Activated CD4-positive, alpha-beta T cell treated with anti-CD3 and anti-CD28 coated beads, Interleukin-10, Interleukin-2, amounts not matched to agents 100 ng/mL and 50 ng/mL, durations not matched to agents 16 hours and 8 hours (primary cell): Measurements from ENCODE around the gene ADAMTS7.
"Not testable (repeated sequence)": the region's sequence is repeated elsewhere in the genome, so short reads cannot be mapped to it uniquely, and the experiment has no call there.

Experiments
- DNase-seq: peaks from one replicate; pipeline ENCODE4 v3.0.0-alpha.2; 2020

ADAMTS7 gene

GRCh38 chr15:78822514-78822913 is 11.2 kb upstream of the ADAMTS7 start:
- no peak for DNase-seq

- no peak for DNase-seq
These were observed 540 bp upstream of the ADAMTS7 start for GRCh38 chr15:78811825-78812183.

GRCh38 chr15:78810362-78811123 is 721 bp downstream of the ADAMTS7 start:
- DNase-seq = no peak

- DNase-seq = no peak
These were observed 1.3 kb downstream of the ADAMTS7 start for GRCh38 chr15:78810003-78810361.

GRCh38 chr15:78808550-78808949 is 2.7 kb downstream of the ADAMTS7 start:
- peak; percentile 64 for DNase-seq

GRCh38 chr15:78807359-78807758 is 3.9 kb downstream of the ADAMTS7 start:
- DNase-seq = no peak

GRCh38 chr15:78804391-78804792 is 6.9 kb downstream of the ADAMTS7 start:
- DNase-seq = no peak

GRCh38 chr15:78800806-78801205 is 10.5 kb downstream of the ADAMTS7 start:
- DNase-seq = no peak

- no peak for DNase-seq
These were observed 11.1 kb downstream of the ADAMTS7 start for GRCh38 chr15:78800189-78800588.

- DNase-seq = not testable (repeated sequence)
These were observed 12.2 kb downstream of the ADAMTS7 start for GRCh38 chr15:78799102-78799501.

- not testable (repeated sequence) for DNase-seq
These were observed 12.9 kb downstream of the ADAMTS7 start for GRCh38 chr15:78798355-78798754.

- no peak for DNase-seq
These were observed 13.3 kb downstream of the ADAMTS7 start for GRCh38 chr15:78797951-78798350.

- DNase-seq = no peak
These were observed 14.8 kb downstream of the ADAMTS7 start for GRCh38 chr15:78796510-78796909.

- DNase-seq = no peak
These were observed 16.2 kb downstream of the ADAMTS7 start for GRCh38 chr15:78795043-78795442.

- DNase-seq = not testable (repeated sequence)
These were observed 16.8 kb downstream of the ADAMTS7 start for GRCh38 chr15:78794446-78794845.

- no peak for DNase-seq
These were observed 19.9 kb downstream of the ADAMTS7 start for GRCh38 chr15:78791357-78791756.

- DNase-seq = peak; percentile 65
These were observed 21.2 kb downstream of the ADAMTS7 start for GRCh38 chr15:78790027-78790426.

- no peak for DNase-seq
These were observed 21.6 kb downstream of the ADAMTS7 start for GRCh38 chr15:78789615-78790014.

- no peak for DNase-seq
These were observed 23.1 kb downstream of the ADAMTS7 start for GRCh38 chr15:78788016-78788660.

GRCh38 chr15:78782402-78782801 is 28.9 kb downstream of the ADAMTS7 start:
- not testable (repeated sequence) for DNase-seq

GRCh38 chr15:78781381-78781780 is 29.9 kb downstream of the ADAMTS7 start:
- not testable (repeated sequence) for DNase-seq

- not testable (repeated sequence) for DNase-seq
These were observed 31.3 kb downstream of the ADAMTS7 start for GRCh38 chr15:78779975-78780374.

- not testable (repeated sequence) for DNase-seq
These were observed 32.0 kb downstream of the ADAMTS7 start for GRCh38 chr15:78779176-78779785.

- no peak for DNase-seq
These were observed 32.8 kb downstream of the ADAMTS7 start for GRCh38 chr15:78778422-78778821.
